GM21381 (cell line): ENCODE data around the gene FCRLB.
"Not testable (repeated sequence)": the region's sequence is repeated elsewhere in the genome, so short reads cannot be mapped to it uniquely, and the experiment has no call there.

Experiments
- ATAC-seq: cut with Tn5 transposase; IDR thresholded peaks from one replicate; pipeline ENCODE4 v1.9.1; 2021; ENCODE audit warnings: mild to moderate bottlenecking, moderate library complexity; ENCODE audit not compliant: unreplicated experiment

The FCRLB gene

GRCh38 chr1:161719325-161719611, 2.1 kb upstream of the FCRLB start:
- ATAC-seq = no peak

DNA sequence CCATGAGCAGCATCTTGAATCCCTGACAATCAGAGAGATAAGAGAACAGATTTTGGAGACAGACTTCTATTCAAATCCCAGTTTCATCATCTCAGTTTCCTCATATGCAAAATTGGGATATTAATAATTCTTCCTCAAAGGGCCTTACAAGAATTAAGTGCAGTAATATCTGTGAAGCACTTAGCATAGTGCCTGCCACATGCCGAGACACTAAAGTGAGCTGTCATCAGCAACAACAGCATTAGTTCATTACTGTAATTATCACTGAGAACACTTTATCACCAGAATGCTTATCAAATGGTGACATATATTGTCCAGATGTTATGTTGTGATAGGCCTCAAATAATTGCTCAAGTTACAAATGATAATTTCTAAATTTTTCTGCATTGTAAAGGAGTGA, 922 bp upstream of the FCRLB start:
- ATAC-seq = no peak

DNA sequence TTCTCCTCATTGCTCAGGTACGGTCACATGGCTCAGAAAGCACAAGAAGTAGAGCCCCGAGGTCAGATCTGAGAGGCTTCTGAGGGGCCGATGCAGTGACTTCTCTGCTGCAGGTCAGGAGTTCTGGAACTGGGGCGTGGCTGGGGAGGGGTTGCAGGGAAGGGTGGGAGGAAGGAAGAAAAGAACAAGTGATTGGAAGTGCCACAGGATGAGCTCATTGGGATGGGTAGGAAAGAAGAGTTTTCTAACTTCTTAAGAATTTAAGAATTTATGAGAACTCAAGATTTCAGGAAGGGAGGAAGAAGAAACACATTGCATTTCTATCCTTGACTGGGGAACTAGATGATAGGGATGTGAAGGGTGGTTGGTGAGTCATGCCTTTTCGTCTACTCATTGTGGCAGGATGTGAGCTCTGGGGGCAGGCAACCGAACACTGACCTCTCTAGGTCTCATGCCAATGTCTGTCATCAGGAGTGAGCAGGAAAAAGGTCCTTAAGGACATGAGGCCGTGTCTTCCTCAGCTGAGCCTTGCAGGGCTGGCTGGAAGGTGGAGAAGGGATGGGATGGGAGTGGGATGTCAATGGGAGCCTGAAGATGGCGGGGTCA, 497 bp downstream of the FCRLB start:
- ATAC-seq = no peak

- ATAC-seq = no peak
Observed at GRCh38 chr1:161722406-161722805, 1.1 kb downstream of the FCRLB start.

- no peak for ATAC-seq
Observed at GRCh38 chr1:161723459-161724141, 2.3 kb downstream of the FCRLB start.

DNA sequence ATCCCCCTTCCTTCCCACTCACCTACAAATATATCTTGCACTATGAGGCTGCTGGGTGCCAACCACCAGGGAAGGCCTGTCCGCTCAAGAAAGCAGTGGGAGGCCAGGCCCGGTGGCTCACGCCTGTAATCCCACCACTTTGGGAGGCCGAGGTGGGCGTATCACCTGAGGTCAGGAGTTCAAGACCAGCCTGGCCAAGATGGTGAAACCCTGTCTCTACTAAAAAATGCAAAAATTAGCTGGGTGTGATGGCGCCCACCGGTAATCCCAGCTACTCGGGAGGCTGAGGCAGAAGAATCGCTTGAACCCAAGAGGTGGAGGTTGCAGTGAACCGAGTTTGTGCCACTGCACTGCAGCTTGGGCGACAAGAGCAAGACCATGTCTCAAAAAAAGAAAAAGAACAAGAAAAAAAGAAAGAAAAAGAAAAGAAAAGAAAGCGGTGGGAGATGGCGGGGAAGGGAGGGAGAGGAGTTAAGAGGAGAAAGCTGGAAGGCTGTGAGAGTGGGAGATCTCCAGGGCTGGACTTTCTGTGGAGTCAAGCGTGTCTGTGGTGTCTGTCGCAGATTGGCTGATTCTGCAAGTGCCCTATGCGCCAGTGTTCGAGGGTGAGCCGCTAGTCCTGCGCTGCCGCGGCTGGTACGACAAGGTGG, 4.0 kb downstream of the FCRLB start:
- not testable (repeated sequence) for ATAC-seq

DNA sequence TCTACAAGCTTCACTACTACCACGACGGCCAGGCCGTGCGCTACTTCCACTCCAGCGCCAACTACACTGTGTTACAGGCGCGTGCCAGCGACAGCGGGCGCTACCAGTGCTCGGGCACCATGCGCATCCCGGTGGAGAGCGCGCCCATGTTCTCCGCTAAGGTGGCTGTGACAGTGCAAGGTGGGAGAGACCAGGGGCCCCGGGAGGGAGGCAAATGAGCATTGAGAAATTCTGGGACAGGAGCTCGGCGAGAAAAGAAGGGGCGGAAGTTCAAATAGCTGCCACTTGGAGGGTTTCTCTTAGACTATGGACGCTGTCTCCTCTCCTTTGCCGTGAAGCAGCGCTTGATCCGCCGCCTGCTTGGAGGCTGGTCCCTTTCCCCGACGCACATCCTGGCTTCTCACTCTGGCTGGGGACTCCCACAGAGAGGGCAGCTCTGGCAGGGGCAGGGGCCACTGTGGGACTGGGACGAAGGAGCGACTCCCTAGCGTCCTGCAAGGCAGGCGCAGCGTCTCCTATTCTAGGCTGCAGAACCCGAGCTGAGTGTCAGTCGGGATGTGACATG, 4.6 kb downstream of the FCRLB start:
- peak; percentile 20 for ATAC-seq

DNA sequence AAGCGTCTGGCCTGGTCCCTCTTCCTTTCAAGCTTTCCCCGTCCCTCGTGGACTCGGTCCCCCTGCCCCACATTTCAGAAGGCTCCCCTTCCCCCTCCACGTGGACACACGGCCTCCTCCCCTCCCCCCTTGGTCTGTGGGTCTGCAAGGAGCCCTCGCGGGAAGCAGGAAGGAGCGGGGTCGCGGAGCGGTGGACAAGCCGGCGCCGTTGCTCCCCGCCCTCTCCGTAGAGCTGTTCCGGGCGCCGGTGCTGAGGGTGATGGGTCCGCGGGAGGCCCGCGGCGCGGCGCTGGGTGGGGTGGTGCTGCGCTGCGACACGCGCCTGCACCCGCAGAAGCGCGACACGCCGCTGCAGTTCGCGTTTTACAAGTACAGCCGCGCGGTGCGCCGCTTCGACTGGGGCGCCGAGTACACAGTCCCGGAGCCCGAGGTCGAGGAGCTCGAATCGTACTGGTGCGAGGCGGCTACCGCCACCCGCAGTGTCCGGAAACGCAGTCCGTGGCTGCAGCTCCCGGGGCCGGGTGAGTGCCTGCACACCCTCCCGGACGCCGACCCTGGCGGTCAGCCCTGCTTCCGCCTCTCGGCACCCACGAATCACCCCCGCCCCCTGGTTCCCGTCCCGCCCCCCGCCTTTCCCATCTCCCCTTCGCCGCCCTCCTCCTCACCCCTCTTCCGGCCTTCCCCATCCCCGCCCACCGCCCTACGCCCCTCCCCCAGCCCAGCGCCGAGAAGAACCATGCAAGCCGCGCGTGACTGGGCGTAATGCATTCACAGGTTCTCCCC, 5.3 kb downstream of the FCRLB start:
- ATAC-seq = peak; percentile 51

GRCh38 chr1:161727256-161727924, 6.0 kb downstream of the FCRLB start:
- no peak for ATAC-seq

- no peak for ATAC-seq
Observed at GRCh38 chr1:161728376-161729226, 7.3 kb downstream of the FCRLB start.

- no peak for ATAC-seq
Observed at GRCh38 chr1:161730050-161730564, 8.8 kb downstream of the FCRLB start.

DNA sequence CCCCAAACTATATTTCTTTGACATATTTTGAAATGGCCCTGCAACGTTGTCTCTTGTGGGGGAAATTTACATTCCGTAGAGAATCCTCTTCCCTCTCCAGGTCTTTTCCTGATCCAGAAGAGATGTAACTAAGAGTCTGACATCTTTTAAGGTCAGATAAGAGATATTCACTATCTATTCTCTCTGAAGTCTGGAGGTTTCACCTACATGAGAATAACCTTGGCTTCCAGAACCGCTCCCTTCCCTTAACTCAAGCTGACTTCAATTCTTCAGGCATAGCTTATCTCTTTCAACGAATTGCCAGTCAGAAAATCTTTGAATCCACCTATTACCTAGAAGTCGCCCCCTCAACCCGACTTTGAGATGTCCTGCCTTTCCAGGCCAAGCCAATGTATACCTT, 9.9 kb downstream of the FCRLB start:
- no peak for ATAC-seq

- no peak for ATAC-seq
Observed at GRCh38 chr1:161731981-161732718, 10.8 kb downstream of the FCRLB start.

- ATAC-seq = no peak
Observed at GRCh38 chr1:161733526-161733925, 12.2 kb downstream of the FCRLB start.

DNA sequence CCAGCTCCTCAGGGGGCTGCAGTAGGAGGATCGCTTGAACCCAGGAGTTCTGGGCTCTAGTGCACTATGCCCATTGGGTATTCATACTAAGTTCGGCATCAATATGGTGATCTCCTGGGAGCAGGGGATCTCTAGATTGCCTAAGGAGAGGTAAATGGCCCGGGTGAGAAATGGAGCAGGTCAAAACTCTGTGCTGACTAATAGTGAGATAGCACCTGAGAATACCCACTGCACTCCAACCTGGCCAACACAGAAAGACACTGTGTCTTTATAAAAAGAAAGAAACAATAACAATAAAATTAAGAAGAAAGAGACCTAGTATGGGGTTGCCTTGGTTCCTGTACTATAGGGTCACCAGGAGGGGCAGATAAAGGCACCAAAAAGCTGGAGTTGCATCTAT, 14.5 kb downstream of the FCRLB start:
- no peak for ATAC-seq

GRCh38 chr1:161736335-161736969, 15.1 kb downstream of the FCRLB start:
- ATAC-seq = no peak

DNA sequence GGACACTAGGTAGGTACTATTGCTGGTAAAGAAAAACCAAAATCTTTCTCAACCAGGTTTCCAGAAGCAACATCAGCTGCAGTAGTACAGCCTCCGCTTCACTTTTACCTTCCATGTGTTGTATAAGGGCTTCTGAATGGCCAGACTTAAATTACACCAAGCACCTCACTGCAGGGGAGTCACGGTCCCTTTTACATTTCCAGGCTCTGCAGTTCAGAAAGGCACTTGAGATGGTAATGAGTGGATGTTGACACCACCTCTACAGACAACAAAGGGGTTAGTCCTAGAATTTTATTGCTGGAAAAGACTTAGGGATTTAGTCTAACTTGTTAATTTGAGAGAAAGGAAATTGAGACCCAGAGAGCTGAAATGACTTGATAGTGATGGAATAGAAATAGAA, 16.3 kb downstream of the FCRLB start:
- no peak for ATAC-seq

DNA sequence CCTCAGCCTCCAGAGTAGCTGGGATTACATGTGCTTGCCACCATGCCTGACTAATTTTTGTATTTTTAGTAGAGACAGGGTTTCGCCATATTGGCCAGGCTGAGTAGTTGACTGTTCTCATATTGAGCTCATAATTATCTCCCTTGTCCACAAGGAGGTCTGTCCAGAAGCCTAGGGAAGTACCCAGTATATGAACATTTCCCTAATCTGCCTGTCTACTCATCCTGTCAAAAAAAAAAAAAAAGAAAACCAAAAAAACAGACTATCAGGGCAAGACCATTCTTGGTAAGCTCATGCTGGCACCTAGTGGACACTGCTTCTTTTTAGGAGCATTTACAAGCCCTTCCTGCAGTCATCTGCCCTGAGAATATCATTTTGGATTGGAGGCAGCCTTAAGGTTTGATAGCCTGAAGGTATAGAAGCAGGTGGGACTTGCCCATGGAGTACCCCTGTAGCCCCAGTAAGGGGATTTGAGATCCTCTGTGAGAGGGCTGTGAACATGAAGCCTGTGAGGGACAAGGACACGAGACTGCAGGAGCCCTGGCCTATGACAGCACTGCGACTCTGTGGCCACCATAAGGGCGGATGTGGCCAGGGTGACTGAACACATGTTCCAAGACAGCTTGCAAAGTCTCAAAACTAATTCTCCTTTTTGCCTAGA, 17.4 kb downstream of the FCRLB start:
- peak; percentile 63 for ATAC-seq
